ENCODE data around the gene CCDC73.
A peak's percentile ranks its signal among the peaks of the same experiment; 100 is the strongest.
"Not testable (repeated sequence)": the region's sequence is repeated elsewhere in the genome, so short reads cannot be mapped to it uniquely, and the experiment has no call there.

CCDC73 gene

GRCh38 chr11:32794439-32794838, at the start of gene CCDC73:
TSS of gene CCDC73 (minus strand) at chr11:32794662. CDS start at chr11:32760243, 34,419 bp downstream.
- no peak for DNase-seq

GRCh38 chr11:32843544-32843943, 49.1 kb upstream of the CCDC73 start:
- DNase-seq, result no peak

DNA sequence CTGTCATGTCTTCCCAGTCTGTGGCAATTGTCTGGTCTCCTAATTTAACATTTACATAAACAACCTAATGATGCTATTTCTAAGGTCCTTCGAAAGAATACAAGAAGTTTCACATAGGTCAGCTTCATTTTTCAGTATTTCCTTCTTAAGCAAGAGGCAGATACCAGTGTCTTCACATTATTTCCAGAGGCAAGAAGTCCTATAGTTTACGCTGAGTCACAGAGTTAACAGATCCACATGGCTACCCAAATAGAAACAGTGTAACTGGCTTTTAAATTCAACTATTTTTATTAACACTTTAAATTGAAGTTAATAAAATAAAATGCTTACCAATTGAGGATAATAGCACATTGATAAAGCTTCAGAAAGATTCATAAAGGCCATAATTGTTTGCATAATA, 46.1 kb upstream of the CCDC73 start:
- no peak for DNase-seq

- DNase-seq, result no peak
These were observed 44.8 kb upstream of the CCDC73 start for GRCh38 chr11:32839308-32839707.

DNA sequence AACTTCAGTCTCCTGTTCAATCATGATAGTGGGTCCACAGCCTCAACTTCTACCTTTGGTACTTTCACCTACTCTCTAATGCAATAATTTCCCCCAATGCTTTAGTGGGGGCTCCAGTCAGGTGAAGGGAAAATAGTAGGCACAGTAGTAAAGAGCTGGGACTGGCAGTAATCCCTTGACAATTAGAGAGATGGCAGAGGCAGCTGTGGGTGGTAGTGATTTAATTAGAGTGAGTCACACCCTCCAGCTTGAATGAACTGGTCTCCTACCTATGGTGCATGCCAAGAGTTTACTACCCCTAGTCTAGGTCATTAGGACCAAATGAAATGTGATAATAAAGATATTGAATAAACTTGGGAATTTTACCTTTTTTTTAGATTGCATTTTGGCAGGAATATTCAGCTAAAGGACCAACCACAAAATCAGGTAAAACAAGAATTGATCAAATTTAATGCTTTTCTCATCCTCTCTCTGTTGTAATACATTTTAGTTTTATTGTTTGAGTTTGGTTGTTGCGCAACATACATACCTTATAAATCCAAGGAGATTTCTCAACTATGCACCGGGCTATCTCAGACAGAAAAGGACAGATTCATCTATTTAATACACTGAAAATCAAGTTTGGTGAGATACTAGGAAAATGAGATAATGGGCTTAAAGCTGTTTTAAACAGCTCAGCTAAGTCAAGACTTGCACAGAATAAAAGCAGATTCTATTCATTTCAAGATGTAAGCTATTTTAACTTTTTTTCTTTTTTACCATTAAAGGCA, 44.2 kb upstream of the CCDC73 start:
- DNase-seq, result no peak

GRCh38 chr11:32836946-32837345, 42.5 kb upstream of the CCDC73 start:
- DNase-seq, result no peak

DNA sequence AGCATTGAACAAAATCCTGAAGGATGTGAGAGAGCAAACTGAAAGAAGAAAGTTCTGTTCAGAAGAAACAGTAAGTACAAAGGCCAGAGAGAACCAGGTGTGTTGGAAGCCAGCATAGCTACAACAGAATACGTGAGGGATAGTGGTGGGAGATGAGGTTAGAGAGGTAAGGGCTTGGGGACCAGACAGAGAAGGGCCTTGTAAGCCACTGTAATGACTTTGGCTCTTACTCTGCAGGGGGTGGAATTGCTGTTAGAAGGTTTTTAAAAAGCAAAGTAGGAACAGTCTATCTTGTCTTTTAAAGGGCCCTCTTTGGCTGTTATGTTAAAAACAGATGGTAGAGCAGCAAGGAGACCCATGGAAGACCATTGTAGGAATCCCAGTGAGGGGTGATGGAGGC, 39.5 kb upstream of the CCDC73 start:
- no peak for DNase-seq

DNA sequence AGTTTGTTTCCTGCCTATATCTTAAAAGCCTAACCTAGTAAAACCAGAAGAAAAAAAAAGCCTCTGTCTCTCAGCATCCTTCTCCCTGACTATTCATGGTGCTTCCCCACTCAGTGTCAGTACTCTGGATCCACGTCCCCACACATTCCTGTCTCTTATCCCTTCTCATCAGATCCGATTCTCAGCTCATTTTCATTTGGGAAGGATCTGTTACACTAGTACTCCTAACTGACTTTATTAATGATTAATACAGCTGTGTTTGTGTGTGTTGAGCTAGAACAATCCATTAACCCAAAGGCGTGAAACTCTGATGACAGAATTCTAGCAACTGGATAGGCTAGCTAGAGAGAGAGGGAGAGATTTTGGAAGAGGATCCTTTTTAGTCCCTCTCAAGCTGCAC, 36.8 kb upstream of the CCDC73 start:
- DNase-seq, result no peak

DNA sequence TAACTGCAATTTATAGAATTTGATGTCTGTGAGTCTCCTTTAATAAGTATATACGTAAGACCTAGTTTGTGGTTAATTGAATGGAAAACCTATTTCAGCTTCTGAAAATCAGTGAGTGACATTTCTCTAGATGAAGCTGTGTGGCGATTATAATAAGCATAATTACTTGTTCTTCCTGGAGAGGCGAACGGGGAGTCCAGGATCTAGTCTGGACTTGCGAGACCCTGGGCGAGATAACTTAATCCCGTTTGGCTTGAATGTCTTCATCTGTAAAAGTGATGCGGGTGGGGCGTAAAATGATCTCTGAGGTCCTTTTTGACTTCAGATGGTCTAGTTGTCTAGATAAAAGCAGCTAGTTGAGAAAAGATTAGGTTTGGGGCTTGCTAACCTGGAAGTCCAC, 36.3 kb upstream of the CCDC73 start:
- no peak for DNase-seq

GRCh38 chr11:32830413-32830738, 35.9 kb upstream of the CCDC73 start:
- DNase-seq, result peak in 1 of 2 donors; percentile 8

GRCh38 chr11:32829680-32830412, 35.4 kb upstream of the CCDC73 start, which contains the start of gene PRRG4:
TSS of gene PRRG4 (plus strand) at chr11:32829927. CDS start at chr11:32830530, 603 bp downstream.
- DNase-seq, result peak in 1 of 2 donors; percentile 20

DNA sequence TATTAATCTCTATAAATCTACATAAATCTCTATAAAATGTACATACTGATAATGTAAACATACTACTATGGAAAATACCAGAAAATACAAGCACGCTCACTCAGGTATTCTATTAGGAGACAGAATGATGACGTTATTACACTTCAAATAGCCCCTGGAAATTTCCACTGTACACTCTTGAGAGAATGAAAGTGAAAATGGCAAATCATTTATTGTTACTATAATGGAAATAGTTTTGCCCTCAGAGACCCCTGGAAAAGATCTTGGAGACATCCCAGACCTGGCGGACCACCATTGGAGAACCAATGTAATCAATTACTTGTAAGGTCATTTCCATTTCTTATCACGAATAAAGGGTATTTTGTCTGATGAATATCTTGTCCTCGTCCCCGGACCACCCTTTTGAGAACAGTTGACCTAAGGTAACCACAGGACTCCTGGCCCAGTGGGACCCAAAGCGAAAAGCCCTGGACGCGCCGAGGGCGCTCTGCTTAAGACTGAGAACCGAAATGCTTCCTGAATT, 34.8 kb upstream of the CCDC73 start:
- DNase-seq, result peak in 1 of 2 donors; percentile 57

- DNase-seq, result no peak
These were observed 32.8 kb upstream of the CCDC73 start for GRCh38 chr11:32827276-32827675.

GRCh38 chr11:32826113-32826512, 31.7 kb upstream of the CCDC73 start:
- no peak for DNase-seq

GRCh38 chr11:32823617-32824016, 29.2 kb upstream of the CCDC73 start:
- DNase-seq, result not testable (repeated sequence)

- DNase-seq, result no peak
These were observed 27.6 kb upstream of the CCDC73 start for GRCh38 chr11:32821917-32822560.

GRCh38 chr11:32821517-32821916, 27.1 kb upstream of the CCDC73 start:
- peak in 1 of 2 donors; percentile 4 for DNase-seq

DNA sequence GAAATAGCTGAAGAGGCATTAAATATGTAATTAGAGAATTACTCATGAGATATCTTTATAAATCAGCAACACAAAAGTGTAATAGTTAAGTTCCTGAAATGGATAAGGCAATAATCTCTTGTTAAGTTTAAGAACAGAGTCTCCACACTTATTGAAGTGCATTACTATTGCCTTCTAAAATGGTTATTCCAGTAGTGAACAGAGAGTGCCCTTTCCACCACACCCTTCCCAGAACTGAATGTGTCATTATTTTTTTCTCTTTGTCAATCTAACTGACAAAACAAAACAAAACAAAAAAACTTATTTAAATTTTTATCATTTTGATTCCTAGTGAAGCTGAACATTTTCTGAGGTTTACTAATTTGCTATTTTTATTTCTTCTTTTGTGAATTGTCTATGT, 26.0 kb upstream of the CCDC73 start:
- DNase-seq, result no peak

GRCh38 chr11:32819187-32819586, 24.7 kb upstream of the CCDC73 start:
- no peak for DNase-seq

GRCh38 chr11:32817852-32818183, 23.4 kb upstream of the CCDC73 start:
- DNase-seq, result no peak

- no peak for DNase-seq
These were observed 22.9 kb upstream of the CCDC73 start for GRCh38 chr11:32817181-32817851.

- DNase-seq, result peak; percentile 23 to 85
These were observed 14.9 kb upstream of the CCDC73 start for GRCh38 chr11:32809313-32809712.

- DNase-seq, result no peak
These were observed 2.0 kb upstream of the CCDC73 start for GRCh38 chr11:32796425-32796824.

All from bone marrow (tissue), 2 donors.